GM12873 (cell line): ENCODE measurements around the gene SLC35F4.

Experiments
- CTCF ChIP-seq: IDR thresholded peaks from 2 replicates; pipeline ENCODE4 v1.5.1; 2012; ENCODE audit warnings: low read depth, mild to moderate bottlenecking, moderate library complexity, low read length, control low read depth; ENCODE audit not compliant: insufficient read depth; ENCODE audit errors: missing control alignments

Gene SLC35F4

GRCh38 chr14:57632649-57633048, 233.2 kb downstream of the SLC35F4 start:
- no peak for TF ChIP-seq CTCF

- no peak for TF ChIP-seq CTCF
These were observed 248.4 kb downstream of the SLC35F4 start for GRCh38 chr14:57617510-57617909.

GRCh38 chr14:57612946-57613345, 252.9 kb downstream of the SLC35F4 start:
- no peak for TF ChIP-seq CTCF

GRCh38 chr14:57611555-57612075, 254.3 kb downstream of the SLC35F4 start:
- no peak for TF ChIP-seq CTCF

GRCh38 chr14:57610631-57611030, 255.3 kb downstream of the SLC35F4 start:
- TF ChIP-seq CTCF, result no peak

- no peak for TF ChIP-seq CTCF
These were observed 256.5 kb downstream of the SLC35F4 start for GRCh38 chr14:57609192-57610075.

- TF ChIP-seq CTCF, result no peak
These were observed 258.8 kb downstream of the SLC35F4 start for GRCh38 chr14:57607086-57607485.
